ENCODE measurements around the gene HES4. TPM values are rescaled to one million over a fixed set of nuclear protein-coding genes. Genes with fewer than 3 reads are reported as not detected.

Gene HES4
- total RNA-seq, 2 donors from 2014 or later = 45.8 to 82.6 TPM

- no peak for TF ChIP-seq POLR2A (IDR thresholded peaks at IDR 0.05)
- no peak for TF ChIP-seq POLR2AphosphoS5 (IDR thresholded peaks at IDR 0.05)
- TF ChIP-seq CTCF (IDR thresholded peaks at IDR 0.05) = no peak
- no peaks in the 10 kb centered on the region for H3K36me3 ChIP-seq
- no peaks in the 10 kb centered on the region for H3K9me3 ChIP-seq
- peaks cover 7% of the 10 kb centered on the region for H3K4me1 ChIP-seq (replicated peaks)
- intact Hi-C loops (cut with DNase I) = no loop called here
- H3K27me3 ChIP-seq (replicated peaks; ENCODE audit: insufficient read depth) = no peaks in the 10 kb centered on the region
- 87% methylated on average over 10 of the region's 10 CpGs for WGBS
- no peak overlapping the region for H3K27ac ChIP-seq
- DNase-seq (ENCODE audit: low spot score) = no peak
- H3K4me3 ChIP-seq = no peak overlapping the region
Measured at GRCh38 chr1:1042835-1043234, 42.9 kb upstream of the HES4 start.

- H3K4me1 ChIP-seq (replicated peaks) = peaks cover 7% of the 10 kb centered on the region
- WGBS = 95% methylated on average over 25 of the region's 25 CpGs
- no peaks in the 10 kb centered on the region for H3K36me3 ChIP-seq
- TF ChIP-seq CTCF (IDR thresholded peaks at IDR 0.05) (no peak), POLR2A (IDR thresholded peaks at IDR 0.05) (no peak), POLR2AphosphoS5 (IDR thresholded peaks at IDR 0.05) (no peak)
- DNase-seq (ENCODE audit: low spot score) = no peak
- H3K27ac ChIP-seq = no peak overlapping the region
- H3K4me3 ChIP-seq = no peak overlapping the region
- intact Hi-C loops (cut with DNase I) = no loop called here
- no peaks in the 10 kb centered on the region for H3K9me3 ChIP-seq
- H3K27me3 ChIP-seq (replicated peaks; ENCODE audit: insufficient read depth) = no peaks in the 10 kb centered on the region
Measured at GRCh38 chr1:1041873-1042272, 42.0 kb upstream of the HES4 start.

- TF ChIP-seq CTCF (IDR thresholded peaks at IDR 0.05) (no peak), POLR2A (IDR thresholded peaks at IDR 0.05) (no peak), POLR2AphosphoS5 (IDR thresholded peaks at IDR 0.05) (no peak)
- H3K36me3 ChIP-seq = no peaks in the 10 kb centered on the region
- no peaks in the 10 kb centered on the region for H3K27me3 ChIP-seq (replicated peaks; ENCODE audit: insufficient read depth)
- WGBS = 92% methylated on average over 24 of the region's 60 CpGs
- no peaks in the 10 kb centered on the region for H3K9me3 ChIP-seq
- no peak for DNase-seq (ENCODE audit: low spot score)
- H3K27ac ChIP-seq = no peak overlapping the region
- peaks cover 7% of the 10 kb centered on the region for H3K4me1 ChIP-seq (replicated peaks)
- intact Hi-C loops (cut with DNase I) = no loop called here
- peak overlapping the region in 1 of 2 donors; percentile 29 for H3K4me3 ChIP-seq
Measured at GRCh38 chr1:1041092-1041523, 41.2 kb upstream of the HES4 start.

GRCh38 chr1:1040004-1040991 is 40.4 kb upstream of the HES4 start:
- DNase-seq (ENCODE audit: low spot score) = peak; percentile 78
- peaks cover 7% of the 10 kb centered on the region for H3K4me1 ChIP-seq (replicated peaks)
- H3K36me3 ChIP-seq = no peaks in the 10 kb centered on the region
- no peak overlapping the region for H3K27ac ChIP-seq
- H3K4me3 ChIP-seq = peak overlapping the region; percentile 23 to 29
- intact Hi-C loops (cut with DNase I) = no loop called here
- 18% methylated on average over 43 of the region's 99 CpGs for WGBS
- TF ChIP-seq POLR2AphosphoS5 (IDR thresholded peaks at IDR 0.05) (peak; percentile 26), CTCF (IDR thresholded peaks at IDR 0.05) (peak in 2 of 4 experiments; percentile 38 to 44), POLR2A (IDR thresholded peaks at IDR 0.05) (peak; percentile 15)
- H3K27me3 ChIP-seq (replicated peaks; ENCODE audit: insufficient read depth) = no peaks in the 10 kb centered on the region
- H3K9me3 ChIP-seq = no peaks in the 10 kb centered on the region
